Neural cell (in vitro differentiated cells): Measurements from ENCODE around the gene MYOG. TPM values are rescaled to one million over a fixed set of nuclear protein-coding genes. Genes with fewer than 3 reads are reported as not detected.

Experiments
- H2AFZ ChIP-seq: fragments of 200-600, 300-800 bp; sonication (generic), shearing (Covaris generic); 2 replicates; pipeline ENCODE4 v1.6.0; 2014; ENCODE audit warnings: low read depth, mild to moderate bottlenecking, antibody characterized with exemption, low read length, moderate library complexity
- H3F3A ChIP-seq: fragments of 200-600 bp; shearing (Covaris generic); 2 replicates; pipeline ENCODE4 v1.6.1; 2016; ENCODE audit warnings: mild to moderate bottlenecking, moderate library complexity, mixed read lengths, antibody characterized with exemption, low read length; ENCODE audit not compliant: insufficient read depth, poor library complexity, severe bottlenecking
- H3K27ac ChIP-seq: fragments of 200-600, 300-800 bp; sonication (generic), shearing (Covaris generic); 2 replicates; pipeline ENCODE4 v1.5.1; 2014; ENCODE audit warnings: mild to moderate bottlenecking, low read length, moderate library complexity
- H3K27me3 ChIP-seq: fragments of 300-800, 200-600 bp; sonication (generic), shearing (Covaris generic); 2 replicates; pipeline ENCODE4 v1.6.0; 2014; ENCODE audit warnings: mild to moderate bottlenecking, low read depth, low read length, moderate library complexity; ENCODE audit not compliant: insufficient read depth
- H3K36me3 ChIP-seq: fragments of 300-800, 200-600 bp; sonication (generic), shearing (Covaris generic); 2 replicates; pipeline ENCODE4 v1.5.1; 2014; ENCODE audit warnings: mild to moderate bottlenecking, antibody characterized with exemption, low read length, moderate library complexity; ENCODE audit not compliant: insufficient read depth
- H3K4me2 ChIP-seq: fragments of 300-800, 200-600 bp; sonication (generic), shearing (Covaris generic); 2 replicates; pipeline ENCODE4 v1.6.0; 2014; ENCODE audit warnings: mild to moderate bottlenecking, low read length
- H3K4me3 ChIP-seq: fragments of 300-800, 200-600 bp; sonication (generic), shearing (Covaris generic); 2 replicates; pipeline ENCODE4 v1.5.1; 2014; ENCODE audit warnings: mild to moderate bottlenecking, low read length, moderate library complexity
- H3K79me2 ChIP-seq: fragments of 200-600 bp; shearing (Covaris generic); replicated peaks from 2 replicates; pipeline ENCODE4 v1.6.0; 2014; ENCODE audit warnings: mild to moderate bottlenecking, low read length, moderate library complexity; ENCODE audit not compliant: insufficient read depth
- H3K9ac ChIP-seq: fragments of 300-800, 200-600 bp; sonication (generic), shearing (Covaris generic); 2 replicates; pipeline ENCODE4 v1.6.1; 2016; ENCODE audit warnings: mild to moderate bottlenecking, low read length, mixed read lengths
- H3K9me2 ChIP-seq: fragments of 200-600 bp; shearing (Covaris generic); 2 replicates; pipeline ENCODE4 v1.6.1; 2016; ENCODE audit warnings: mild to moderate bottlenecking, low read length, mixed read lengths; ENCODE audit not compliant: insufficient read depth
- H3K9me3 ChIP-seq: fragments of 200-600, 300-800 bp; sonication (generic), shearing (Covaris generic); 2 replicates; pipeline ENCODE4 v1.6.1; 2016; ENCODE audit warnings: mild to moderate bottlenecking, mixed run types, low read length, moderate library complexity, mixed read lengths
- H4K20me1 ChIP-seq: fragments of 200-600 bp; shearing (Covaris generic); 2 replicates; pipeline ENCODE4 v1.6.1; 2016; ENCODE audit warnings: mild to moderate bottlenecking, mixed run types; ENCODE audit not compliant: insufficient read depth
- EP300 ChIP-seq: fragments of 450-650 bp; conservative IDR thresholded peaks from 2 replicates; pipeline ENCODE4 v1.6.1; 2014; ENCODE audit warnings: antibody characterized with exemption, mild to moderate bottlenecking, moderate library complexity; ENCODE audit not compliant: poor library complexity, severe bottlenecking
- EZH2 ChIP-seq: fragments of 200-600, 300-800 bp; shearing (Covaris generic), sonication (generic); IDR thresholded peaks from 2 replicates; pipeline ENCODE4 v1.6.1; 2014; ENCODE audit warnings: antibody characterized with exemption, low read length, borderline replicate concordance, mild to moderate bottlenecking; ENCODE audit not compliant: insufficient read depth, poor library complexity, severe bottlenecking
- POLR2AphosphoS5 ChIP-seq: IDR thresholded peaks from 2 replicates; pipeline ENCODE4 v1.6.1; 2012
- RAD21 ChIP-seq: fragments of 450-650 bp; conservative IDR thresholded peaks from 2 replicates; pipeline ENCODE4 v1.6.1; 2014; ENCODE audit warnings: antibody characterized with exemption, mild to moderate bottlenecking, moderate library complexity
- SMC3 ChIP-seq: fragments of 450-650 bp; conservative IDR thresholded peaks from 2 replicates; pipeline ENCODE4 v1.6.1; 2014; ENCODE audit warnings: antibody characterized with exemption, mild to moderate bottlenecking, moderate library complexity; ENCODE audit not compliant: poor library complexity
- polyA minus RNA-seq: library from RNA; depleted of rRNA, polyadenylated mRNA; stranded (reverse); fragments of >200 nt; gene quantifications from 2 replicates; pipeline ENCODE4 v1.2.3, GENCODE V29; 2014
- polyA plus RNA-seq: library from polyadenylated mRNA; depleted of rRNA; stranded (reverse); fragments of >200 nt; gene quantifications from 2 replicates; pipeline ENCODE4 v1.2.3, GENCODE V29; 2014
- TF ChIP-seq, protein P1 (sequence below): fragments of 450-650 bp; IDR thresholded peaks from 2 replicates; pipeline ENCODE4 v1.5.1; 2014; ENCODE audit warnings: antibody characterized with exemption, mild to moderate bottlenecking, moderate library complexity; ENCODE audit not compliant: poor library complexity, severe bottlenecking
- TF ChIP-seq, protein P2 (sequence below): IDR thresholded peaks from 2 replicates; pipeline ENCODE4 v1.6.1; 2012; ENCODE audit warnings: borderline replicate concordance

The MYOG gene
- not detected in 2 replicates for polyA plus RNA-seq
- polyA minus RNA-seq = not detected in 2 replicates

DNA sequence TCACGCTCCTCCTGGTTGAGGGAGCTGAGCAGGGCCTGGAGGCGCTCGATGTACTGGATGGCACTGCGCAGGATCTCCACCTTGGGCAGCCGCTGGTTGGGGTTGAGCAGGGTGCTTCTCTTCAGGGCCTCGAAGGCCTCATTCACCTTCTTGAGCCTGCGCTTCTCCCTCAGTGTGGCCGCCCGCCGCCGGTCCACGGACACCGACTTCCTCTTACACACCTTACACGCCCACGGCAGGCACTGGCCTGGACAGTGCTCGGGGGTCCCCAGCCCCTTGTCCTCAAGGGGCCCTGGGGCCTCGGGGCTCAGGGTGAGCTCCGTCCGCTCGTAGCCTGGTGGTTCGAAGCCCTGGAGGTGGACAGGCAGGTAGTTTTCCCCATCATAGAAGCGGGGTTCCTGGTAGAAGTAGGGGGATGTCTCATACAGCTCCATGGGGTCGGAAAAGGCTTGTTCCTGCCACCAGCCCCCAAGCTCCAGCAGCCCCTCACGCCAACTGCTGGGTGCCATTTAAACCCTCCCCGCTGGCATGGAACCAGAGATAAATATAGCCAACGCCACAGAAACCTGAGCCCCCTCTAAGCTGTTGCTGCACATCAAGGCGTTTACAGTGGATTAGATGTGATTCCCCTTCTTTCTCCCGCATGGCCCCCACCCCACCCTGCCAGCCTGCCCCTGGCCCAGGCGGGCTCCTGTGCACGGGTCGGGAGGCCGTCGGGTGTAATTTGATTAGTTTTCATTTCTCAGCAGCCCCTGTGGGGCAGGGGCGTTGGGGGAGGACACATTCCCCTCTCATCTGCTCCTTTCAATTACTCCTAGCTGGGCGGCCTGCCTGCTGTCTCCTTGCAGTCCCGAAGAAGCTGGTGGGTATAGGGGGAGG lies at the start of gene MYOG:
Gene MYOG (minus strand): TSS at position 485 of the 879 bp plus-strand sequence. CDS start 51 bp downstream, at position 434.
- no peaks in the 10 kb centered on the region for H4K20me1 ChIP-seq
- no peaks in the 10 kb centered on the region for H3K9me2 ChIP-seq
- no peak within 1 kb of the TSS for H2AFZ ChIP-seq
- H3K36me3 ChIP-seq = no peaks in the 10 kb centered on the region
- H3K27me3 ChIP-seq = no peaks in the 10 kb centered on the region
- H3K4me3 ChIP-seq = no peak within 1 kb of the TSS
- H3K4me2 ChIP-seq = no peak within 1 kb of the TSS
- no peaks in the 10 kb centered on the region for H3K9me3 ChIP-seq
- no peak within 1 kb of the TSS for H3K9ac ChIP-seq
- H3K79me2 ChIP-seq = no peaks in the 10 kb centered on the region
- no peaks in the 10 kb centered on the region for H3F3A ChIP-seq
- H3K27ac ChIP-seq = no peak within 1 kb of the TSS
- TF ChIP-seq, protein P1, sequence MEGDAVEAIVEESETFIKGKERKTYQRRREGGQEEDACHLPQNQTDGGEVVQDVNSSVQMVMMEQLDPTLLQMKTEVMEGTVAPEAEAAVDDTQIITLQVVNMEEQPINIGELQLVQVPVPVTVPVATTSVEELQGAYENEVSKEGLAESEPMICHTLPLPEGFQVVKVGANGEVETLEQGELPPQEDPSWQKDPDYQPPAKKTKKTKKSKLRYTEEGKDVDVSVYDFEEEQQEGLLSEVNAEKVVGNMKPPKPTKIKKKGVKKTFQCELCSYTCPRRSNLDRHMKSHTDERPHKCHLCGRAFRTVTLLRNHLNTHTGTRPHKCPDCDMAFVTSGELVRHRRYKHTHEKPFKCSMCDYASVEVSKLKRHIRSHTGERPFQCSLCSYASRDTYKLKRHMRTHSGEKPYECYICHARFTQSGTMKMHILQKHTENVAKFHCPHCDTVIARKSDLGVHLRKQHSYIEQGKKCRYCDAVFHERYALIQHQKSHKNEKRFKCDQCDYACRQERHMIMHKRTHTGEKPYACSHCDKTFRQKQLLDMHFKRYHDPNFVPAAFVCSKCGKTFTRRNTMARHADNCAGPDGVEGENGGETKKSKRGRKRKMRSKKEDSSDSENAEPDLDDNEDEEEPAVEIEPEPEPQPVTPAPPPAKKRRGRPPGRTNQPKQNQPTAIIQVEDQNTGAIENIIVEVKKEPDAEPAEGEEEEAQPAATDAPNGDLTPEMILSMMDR = no peak
- TF ChIP-seq POLR2AphosphoS5 (no peak), EP300 (no peak), SMC3 (no peak), EZH2 (no peak)
- TF ChIP-seq, protein P2, sequence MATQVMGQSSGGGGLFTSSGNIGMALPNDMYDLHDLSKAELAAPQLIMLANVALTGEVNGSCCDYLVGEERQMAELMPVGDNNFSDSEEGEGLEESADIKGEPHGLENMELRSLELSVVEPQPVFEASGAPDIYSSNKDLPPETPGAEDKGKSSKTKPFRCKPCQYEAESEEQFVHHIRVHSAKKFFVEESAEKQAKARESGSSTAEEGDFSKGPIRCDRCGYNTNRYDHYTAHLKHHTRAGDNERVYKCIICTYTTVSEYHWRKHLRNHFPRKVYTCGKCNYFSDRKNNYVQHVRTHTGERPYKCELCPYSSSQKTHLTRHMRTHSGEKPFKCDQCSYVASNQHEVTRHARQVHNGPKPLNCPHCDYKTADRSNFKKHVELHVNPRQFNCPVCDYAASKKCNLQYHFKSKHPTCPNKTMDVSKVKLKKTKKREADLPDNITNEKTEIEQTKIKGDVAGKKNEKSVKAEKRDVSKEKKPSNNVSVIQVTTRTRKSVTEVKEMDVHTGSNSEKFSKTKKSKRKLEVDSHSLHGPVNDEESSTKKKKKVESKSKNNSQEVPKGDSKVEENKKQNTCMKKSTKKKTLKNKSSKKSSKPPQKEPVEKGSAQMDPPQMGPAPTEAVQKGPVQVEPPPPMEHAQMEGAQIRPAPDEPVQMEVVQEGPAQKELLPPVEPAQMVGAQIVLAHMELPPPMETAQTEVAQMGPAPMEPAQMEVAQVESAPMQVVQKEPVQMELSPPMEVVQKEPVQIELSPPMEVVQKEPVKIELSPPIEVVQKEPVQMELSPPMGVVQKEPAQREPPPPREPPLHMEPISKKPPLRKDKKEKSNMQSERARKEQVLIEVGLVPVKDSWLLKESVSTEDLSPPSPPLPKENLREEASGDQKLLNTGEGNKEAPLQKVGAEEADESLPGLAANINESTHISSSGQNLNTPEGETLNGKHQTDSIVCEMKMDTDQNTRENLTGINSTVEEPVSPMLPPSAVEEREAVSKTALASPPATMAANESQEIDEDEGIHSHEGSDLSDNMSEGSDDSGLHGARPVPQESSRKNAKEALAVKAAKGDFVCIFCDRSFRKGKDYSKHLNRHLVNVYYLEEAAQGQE = no peak

DNA sequence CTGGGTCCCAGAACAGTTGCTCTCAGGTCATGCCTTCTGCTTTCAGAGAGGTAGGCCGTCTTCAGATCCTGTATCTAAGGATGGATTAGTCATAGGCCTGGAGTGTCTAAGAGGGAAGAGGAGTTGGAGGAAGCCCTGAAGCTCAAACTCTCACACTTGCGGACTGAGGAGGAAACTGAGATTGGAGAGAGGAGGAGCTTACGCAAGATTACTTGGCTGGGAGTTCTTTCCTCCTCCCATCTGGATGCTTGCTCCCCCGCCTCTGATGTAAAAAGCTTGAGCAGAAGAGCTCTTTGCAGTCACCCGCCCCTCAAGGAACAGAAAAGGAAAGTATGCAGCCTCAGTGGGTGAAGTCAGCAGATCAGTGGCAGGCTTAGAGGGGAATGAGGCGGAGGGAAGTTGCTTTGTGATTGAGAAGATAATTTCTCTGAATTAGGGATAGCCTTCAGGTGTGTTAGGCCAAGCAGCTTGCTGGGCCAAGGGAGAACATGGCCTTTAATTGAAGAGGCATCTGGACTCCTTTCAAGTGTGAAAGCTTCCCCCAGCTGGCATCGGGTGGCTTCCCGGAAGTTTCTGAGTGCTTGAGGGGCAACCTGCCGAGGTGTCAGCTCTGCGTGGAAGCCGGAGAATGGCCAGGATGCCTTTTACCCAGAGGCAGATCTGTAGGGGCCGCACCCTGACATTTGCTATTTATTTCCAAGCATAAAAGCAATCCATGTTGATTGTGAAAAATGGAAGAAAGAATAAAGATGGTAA lies 48.3 kb upstream of the MYOG start:
- Histone ChIP-seq H3K27me3 (no peaks in the 10 kb centered on the region), H2AFZ (no peak overlapping the region), H3K36me3 (no peaks in the 10 kb centered on the region), H3K4me2 (no peak overlapping the region), H3F3A (no peaks in the 10 kb centered on the region), H3K9me2 (no peaks in the 10 kb centered on the region), H3K9me3 (no peaks in the 10 kb centered on the region), H3K9ac (no peak overlapping the region), H3K4me3 (no peak overlapping the region), H3K27ac (no peak overlapping the region), H4K20me1 (no peaks in the 10 kb centered on the region), H3K79me2 (no peaks in the 10 kb centered on the region)
- TF ChIP-seq RAD21 (no peak), EP300 (no peak)
- TF ChIP-seq, protein P1 = no peak
